HPDE6-E6E7 (cell line): ENCODE measurements around the gene IP6K3.

Experiments
- DNase-seq: peaks from one replicate; pipeline ENCODE4 v3.0.0; 2011; ENCODE audit warnings: missing footprints; ENCODE audit errors: extremely low spot score

Gene IP6K3

GRCh38 chr6:33690766-33691165, 55.9 kb downstream of the IP6K3 start:
- DNase-seq: no peak

DNA sequence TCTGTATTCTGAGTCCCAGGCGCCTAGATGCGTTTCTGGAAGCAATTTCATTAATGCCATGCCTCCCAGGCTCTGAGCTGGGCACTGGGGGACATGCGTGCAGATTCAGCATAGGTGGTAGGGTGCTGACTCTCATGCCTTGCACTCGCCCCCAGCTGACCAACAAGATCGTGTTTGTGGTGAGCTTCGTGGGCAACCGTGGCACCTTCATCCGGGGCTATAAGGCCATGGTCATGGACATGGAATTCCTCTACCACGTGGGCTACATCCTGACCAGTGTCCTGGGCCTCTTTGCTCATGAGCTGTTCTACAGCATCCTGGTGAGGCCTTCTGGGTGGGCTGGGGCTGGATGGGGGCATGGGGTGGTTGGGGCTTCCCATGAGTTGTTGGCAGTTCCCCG, 56.8 kb downstream of the IP6K3 start:
- no peak for DNase-seq

DNA sequence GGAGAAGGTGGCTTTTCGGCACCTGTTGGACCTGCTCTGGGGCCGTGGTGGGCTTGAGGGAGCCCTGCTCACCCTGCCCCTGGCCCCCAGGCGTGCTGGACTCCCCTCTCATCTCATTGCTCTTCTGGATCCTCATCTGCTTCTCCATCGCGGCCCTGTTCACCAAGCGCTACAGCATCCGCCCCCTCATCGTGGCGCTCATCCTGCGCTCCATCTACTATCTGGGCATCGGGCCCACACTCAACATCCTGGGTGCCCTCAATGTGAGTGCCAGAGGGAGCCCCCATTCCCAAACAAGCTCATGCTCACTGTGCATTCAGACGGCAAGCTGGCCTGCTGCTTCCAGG, 57.6 kb downstream of the IP6K3 start:
- no peak for DNase-seq

- no peak for DNase-seq
Observed at GRCh38 chr6:33688451-33689147, 58.1 kb downstream of the IP6K3 start.

DNA sequence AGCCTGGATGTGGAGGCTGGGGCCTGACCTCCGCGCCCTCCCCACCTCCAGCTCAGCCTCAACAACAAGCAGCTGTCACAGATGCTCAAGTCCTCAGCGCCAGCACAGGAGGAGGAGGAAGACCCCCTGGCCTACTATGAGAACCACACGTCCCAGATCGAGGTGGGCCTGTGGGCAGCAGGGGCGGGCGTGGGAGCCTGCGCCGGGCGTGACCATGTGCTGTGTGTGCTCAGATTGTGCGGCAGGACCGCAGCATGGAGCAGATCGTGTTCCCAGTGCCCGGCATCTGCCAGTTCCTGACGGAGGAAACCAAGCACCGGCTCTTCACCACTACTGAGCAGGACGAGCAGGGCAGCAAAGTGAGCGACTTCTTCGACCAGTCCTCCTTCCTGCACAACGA, 58.7 kb downstream of the IP6K3 start:
- DNase-seq: no peak

DNA sequence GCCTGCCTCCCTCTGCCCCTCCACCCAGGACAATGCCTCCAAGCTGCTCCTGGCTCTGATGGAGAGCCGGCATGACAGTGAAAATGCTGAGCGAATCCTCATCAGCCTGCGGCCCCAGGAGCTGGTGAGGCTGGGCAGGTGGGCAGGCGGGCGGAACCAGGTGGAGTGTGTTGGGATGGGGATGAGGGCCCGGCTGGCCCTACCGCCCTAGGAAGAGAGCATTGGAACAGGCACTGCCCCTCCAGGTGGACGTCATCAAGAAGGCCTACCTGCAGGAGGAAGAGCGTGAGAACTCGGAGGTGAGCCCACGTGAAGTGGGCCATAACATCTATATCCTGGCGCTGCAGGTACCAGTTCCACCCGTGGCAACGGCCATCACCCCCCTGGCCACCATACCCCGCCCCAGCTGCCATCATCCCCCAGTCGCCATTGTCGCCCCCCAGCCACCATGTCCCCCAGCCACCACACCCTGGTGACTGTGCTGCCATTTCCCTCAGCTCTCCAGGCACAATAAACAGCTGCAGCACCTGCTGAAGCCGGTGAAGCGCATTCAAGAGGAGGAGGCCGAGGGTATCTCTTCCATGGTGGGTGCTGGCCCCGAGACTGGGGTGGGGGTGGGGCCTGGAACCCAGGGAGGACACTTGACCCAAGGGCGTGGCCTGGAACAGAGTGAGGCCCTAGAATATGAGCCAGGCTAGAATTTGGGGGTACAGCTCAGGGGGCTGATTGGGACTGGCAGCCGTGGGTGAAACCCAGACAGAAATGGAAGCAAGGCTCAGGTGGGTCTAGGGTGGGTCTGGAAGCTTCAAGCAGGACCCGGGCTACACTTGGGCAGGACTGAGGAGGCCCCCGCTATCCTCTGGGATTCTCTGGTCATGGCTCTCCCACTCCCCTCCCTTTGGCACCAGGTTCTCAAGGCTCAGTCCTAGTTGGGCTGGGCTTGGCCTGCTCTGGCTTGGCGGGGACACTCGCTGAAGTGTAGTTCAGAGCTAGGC, 59.4 kb downstream of the IP6K3 start:
- no peak for DNase-seq

- DNase-seq: no peak
Observed at GRCh38 chr6:33686225-33686924, 60.3 kb downstream of the IP6K3 start.

DNA sequence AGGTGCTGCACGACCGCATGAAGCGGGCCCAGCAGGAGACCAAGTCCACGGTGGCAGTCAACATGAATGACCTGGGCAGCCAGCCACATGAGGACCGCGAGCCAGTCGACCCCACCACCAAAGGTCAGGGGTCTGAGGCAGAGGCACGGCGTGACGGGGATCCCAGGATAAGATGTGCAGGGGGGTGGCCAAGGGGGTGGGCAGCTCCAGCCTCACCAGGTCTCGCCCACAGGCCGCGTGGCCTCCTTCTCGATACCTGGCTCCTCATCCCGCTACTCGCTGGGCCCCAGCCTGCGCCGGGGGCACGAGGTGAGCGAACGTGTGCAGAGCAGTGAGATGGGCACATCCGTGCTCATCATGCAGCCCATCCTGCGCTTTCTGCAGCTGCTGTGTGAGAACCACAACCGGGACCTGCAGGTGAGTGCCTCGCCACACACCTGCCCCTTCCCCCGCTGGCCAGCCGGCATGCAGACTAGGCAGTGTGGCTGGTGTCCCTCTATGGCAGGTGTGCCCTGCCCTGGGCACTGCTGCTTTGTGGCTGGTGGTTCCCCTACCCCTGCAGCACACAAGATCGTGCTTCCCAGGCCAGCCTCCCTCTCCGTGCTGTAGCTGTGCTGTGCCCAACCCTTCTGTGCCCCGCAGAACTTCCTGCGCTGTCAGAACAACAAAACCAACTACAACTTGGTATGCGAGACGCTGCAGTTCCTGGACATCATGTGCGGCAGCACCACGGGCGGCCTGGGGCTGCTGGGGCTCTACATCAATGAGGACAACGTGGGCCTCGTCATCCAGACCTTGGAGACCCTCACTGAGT, 61.1 kb downstream of the IP6K3 start:
- DNase-seq: no peak

- no peak for DNase-seq
Observed at GRCh38 chr6:33684983-33685382, 61.7 kb downstream of the IP6K3 start.

DNA sequence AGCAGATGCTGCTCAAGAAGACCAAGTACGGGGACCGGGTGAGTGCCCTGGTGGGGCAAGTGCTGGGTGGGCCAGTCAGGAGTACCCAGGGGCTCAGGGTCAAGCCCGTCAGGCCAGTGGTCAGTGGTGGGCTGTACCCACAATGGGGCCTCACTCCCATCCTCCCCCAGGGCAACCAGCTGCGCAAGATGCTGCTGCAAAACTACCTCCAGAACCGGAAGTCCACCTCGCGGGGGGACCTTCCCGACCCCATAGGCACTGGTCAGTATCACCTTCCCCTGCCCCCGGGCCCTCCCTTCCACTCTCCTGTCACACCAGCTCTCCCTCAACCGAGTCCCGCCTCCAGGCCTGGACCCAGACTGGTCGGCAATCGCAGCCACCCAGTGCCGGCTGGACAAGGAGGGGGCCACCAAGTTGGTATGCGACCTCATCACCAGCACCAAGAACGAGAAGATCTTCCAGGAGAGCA, 62.2 kb downstream of the IP6K3 start:
- DNase-seq: no peak

GRCh38 chr6:33683576-33684427, 62.9 kb downstream of the IP6K3 start:
- DNase-seq: no peak

- no peak for DNase-seq
Observed at GRCh38 chr6:33683051-33683571, 63.6 kb downstream of the IP6K3 start.

DNA sequence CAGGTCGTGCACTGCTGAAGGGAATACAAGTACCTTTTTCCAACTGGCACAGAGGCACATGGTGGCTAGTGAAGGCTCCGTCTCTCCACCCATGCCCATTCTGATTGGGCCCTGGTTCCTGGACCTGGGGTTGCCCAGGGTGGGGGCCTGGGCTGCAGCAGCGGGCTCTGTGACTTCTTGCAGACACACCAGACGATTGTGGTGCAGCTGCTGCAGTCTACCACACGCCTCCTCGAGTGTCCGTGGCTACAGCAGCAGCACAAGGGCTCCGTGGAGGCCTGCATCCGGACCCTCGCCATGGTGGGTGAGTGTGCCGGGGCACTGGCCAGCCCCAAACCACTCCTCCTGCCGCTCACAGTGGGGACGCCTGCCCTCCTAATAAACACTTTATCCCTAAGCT, 64.4 kb downstream of the IP6K3 start:
- no peak for DNase-seq

- no peak for DNase-seq
Observed at GRCh38 chr6:33679761-33680160, 66.9 kb downstream of the IP6K3 start.

GRCh38 chr6:33678932-33679490, 67.7 kb downstream of the IP6K3 start:
- DNase-seq: no peak

GRCh38 chr6:33678233-33678931, 68.3 kb downstream of the IP6K3 start:
- no peak for DNase-seq

GRCh38 chr6:33677689-33678088, 69.0 kb downstream of the IP6K3 start:
- DNase-seq: no peak

GRCh38 chr6:33677143-33677660, 69.5 kb downstream of the IP6K3 start:
- no peak for DNase-seq
